ENCODE data around the gene DNAJC5. TPM values are rescaled to one million over a fixed set of nuclear protein-coding genes. Genes with fewer than 3 reads are reported as not detected.

The DNAJC5 gene
- total RNA-seq, 1 donor from 2014 or later: 53.8 TPM

DNA sequence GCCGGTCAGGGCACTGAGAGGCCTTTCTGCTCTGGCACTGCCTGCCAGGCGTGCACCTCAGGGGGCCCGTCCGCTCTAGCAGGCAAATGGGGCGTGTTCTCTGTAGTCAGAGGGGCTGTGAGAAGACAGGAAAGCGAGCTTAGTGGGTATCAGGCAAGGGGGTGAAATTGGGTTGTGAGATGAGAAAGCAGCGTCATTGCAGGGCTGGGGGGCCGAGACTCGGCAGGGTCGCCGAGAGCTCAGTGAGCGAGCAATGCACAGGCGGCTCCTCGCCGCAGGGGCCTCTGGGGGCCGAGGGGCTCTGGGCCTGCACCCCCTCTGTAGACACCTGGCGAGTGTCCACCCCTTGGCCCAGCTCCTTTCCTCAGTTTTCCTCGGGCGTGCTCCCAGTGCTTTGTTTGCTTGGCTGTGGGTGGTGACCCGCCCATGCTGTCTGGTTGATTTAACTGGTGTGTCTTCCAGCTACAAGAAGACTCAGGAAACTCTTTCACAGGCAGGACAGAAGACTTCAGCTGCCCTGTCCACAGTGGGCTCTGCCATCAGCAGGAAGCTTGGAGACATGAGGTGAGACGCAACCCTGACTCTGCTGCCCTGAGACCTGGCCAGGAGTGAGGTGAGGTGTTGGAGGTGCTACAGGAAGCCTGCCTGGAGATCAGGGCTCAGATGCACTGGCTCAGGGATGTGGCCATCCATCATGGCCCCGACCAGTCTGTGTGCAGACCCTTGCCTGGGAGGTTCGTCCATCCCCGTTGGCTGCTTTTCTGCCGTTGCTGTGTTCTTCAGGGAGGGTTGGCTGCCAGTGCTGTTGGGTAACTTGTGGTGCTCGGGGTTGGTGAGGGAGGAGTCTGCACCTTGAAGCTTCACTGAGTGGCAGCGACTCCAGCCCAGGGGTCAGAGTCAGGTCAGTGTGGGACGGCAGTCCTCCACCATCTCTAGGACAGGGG is 12.4 kb upstream of the DNAJC5 start:
- intact Hi-C loops (cut with micrococcal nuclease): no loop called here

- intact Hi-C loops (cut with micrococcal nuclease): no loop called here
Observed at GRCh38 chr20:63883201-63883593, 11.7 kb upstream of the DNAJC5 start.

DNA sequence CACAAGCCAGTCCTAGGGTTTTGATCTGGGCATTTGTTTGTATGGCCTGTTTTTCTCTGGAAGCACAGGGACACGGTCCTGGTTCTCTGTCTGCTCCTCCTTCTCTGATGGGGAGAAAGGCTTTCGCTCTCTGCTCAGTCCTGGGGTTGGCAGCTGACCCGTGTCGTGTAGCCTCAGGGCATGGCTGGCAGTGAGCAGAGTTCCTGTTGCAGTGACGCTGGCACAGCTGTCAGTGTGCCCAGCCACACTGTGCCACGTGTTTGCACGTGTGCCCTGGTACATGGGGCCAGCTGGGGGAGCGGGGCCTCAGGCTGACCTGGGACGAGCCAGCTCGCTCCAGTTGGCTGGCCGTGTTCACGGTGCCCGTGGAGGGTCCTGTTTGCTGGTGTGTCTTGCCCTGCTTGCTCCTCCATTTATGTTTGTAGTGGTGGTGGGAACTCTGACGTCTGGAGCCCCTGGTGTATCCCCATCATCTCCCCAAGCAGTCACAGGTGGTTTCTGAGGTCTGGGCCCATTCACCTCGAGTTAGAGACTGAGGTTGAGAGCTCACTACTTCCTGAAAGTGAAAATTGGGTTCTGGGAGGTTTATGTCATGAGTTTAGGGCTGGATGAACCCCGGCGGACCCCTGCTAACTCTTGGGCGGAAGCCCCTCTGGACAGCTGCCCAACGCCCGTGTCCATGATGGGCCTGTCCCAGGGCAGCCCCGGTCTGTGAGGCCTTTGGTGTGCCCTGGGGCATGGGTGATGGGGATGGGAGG is 10.2 kb upstream of the DNAJC5 start:
- intact Hi-C loops (cut with micrococcal nuclease): no loop called here

DNA sequence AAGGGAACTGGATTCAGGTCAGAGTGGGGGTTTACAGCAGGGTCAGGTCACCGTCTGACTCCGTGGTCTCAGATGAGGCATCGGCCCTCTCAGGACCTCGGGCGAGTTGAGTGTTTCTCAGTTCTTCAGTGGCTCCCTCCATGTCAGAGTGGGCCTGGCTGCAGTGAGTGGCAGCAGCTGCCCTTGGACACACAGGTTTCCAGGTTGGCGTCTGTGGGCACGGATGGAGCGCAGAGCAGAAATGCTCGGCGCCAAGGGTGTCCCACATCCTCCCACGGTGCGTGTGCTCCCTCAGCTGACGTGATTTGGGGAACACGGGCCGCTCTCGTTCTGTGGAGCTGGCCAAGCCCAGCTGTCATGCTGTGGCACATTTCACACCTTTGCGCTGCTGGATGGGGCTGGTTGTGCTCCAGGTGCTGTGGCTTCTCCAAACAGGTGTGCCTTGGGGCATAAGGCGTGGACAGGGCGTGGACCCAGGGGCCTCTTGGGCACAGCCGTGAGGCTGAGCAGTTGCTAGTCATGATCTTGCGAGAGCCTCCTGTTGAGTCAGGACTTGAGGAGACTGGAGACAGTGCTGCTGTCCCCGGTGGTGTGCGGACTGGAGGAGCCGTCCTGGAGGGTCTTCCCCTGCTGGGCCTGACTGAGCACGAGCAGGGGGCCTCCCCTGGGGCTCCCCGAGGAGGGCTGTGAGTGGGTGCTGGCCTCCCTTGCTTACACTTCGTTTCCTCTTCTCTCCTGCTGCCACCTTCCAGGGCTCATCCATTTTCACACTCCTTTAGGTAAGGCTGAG is 9.5 kb upstream of the DNAJC5 start:
- intact Hi-C loops (cut with micrococcal nuclease): no loop called here

DNA sequence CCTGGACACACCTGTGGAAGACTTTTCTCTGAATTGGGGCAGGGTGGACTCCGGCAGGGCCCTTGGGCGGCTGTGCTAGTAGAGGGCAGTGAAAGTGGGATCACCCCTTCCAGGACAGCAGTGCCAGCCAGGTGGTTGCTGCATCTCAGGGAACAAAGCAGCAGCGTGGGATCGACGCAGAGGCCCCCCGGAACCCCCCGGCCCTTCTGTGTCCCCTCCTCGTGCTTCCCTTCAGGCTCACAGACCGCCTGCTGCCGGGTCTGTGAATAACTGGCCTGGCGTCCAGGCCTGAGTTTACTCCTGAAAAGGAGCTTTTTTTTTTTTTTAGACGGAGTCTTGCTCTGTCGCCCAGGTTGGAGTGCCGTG is 8.9 kb upstream of the DNAJC5 start:
- intact Hi-C loops (cut with micrococcal nuclease): no loop called here

- intact Hi-C loops (cut with micrococcal nuclease): no loop called here
Observed at GRCh38 chr20:63886921-63887320, 8.0 kb upstream of the DNAJC5 start.

DNA sequence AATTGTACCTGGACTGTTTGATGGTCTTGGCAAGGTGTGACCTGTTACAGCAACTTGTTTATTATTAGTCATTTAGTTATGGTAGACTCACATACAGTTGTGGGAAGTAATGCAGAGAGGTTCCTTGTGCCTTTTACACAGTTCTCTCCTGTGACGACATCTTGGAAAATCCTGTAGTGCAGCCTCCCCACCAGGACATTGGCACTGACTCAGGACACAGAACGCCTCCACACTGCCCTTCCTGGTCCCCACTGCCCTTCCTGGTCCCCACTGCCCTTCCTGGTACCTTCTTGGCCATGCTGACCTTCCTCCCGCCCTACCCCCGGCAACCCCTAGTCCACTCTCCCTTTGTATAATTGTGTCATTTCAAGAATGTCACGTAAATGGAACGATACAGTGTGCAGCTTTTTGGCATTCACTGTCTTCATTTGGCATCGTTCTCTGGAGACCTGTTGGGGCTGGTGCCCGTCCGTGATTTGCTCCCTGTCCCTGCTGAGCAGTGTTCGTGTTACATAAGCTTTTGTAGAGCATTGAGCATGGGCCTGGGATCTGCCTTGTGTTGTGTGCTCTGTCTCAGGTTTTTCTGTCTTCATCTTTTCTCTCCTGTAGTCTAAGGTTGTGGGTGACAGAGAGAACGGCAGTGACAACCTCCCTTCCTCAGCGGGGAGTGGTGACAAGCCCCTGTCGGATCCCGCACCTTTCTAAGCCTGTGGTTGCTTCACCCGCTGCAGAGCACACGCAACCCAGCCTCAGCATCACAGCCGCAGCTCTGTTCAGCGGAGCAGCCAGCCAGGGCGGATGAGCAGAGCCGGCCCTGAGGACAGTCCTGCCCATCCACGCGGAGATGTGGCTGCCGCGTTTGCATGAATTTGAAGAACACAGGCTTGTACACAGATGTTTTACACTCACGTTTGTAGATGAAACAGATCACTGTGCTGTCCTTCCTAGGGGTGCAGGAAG is 5.4 kb upstream of the DNAJC5 start:
- intact Hi-C loops (cut with micrococcal nuclease): loop anchor here (10.0 kb wide), 1 partner anchor 265 kb away; the partner anchor contains the start of gene GMEB2

GRCh38 chr20:63890201-63890576 is 4.7 kb upstream of the DNAJC5 start:
- intact Hi-C loops (cut with micrococcal nuclease): loop anchor here (10.0 kb wide), 1 partner anchor 265 kb away; the partner anchor contains the start of gene GMEB2

- intact Hi-C loops (cut with micrococcal nuclease): loop anchor here (10.0 kb wide), 1 partner anchor 266 kb away; the partner anchor contains the start of gene GMEB2
Observed at GRCh38 chr20:63890616-63891015, 4.3 kb upstream of the DNAJC5 start.

DNA sequence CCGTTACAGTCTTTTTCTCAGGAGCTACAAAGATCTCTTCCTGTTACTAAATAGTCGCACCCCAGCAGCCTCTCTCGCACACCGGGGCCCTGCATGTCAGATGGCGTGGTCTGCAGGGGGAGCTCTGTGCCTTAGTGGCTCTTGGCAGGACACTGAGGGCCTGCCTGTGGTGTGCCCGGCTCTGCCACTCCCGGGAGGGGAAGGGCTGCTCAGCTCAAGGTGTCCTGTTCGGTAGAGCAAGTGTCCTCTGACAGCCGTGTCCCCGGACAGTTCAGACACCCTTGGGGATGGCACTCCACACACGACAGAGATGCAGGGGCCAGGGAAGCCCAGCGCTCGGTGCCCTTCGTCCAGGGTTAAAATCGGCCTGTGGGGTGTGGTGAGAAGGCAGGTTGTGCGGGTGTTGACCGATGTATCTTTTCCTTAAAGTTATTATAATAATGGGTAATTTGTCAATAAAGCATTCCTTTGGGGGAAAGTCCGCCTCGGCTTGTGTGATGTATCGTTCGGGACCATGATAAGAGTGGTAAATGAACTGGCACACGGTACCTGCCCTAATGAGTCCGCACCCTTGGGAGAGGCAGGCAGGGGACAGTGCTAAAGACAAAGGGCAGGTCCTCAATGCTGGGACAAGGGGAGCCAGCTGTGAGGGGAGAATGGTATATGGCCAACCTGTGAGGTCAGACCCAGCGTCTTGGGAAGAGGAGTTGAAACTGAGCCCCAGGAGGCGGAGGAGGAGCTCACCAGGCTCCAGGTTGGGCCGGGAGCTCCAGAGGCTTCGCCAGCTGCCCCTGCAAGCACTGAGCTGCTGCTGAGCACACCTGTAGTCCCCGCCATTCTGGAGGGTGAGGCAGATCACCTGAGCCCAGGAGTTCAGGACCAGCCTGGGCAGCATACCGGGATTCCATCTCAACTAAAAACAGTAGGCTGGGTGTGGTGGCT is 3.6 kb upstream of the DNAJC5 start:
- intact Hi-C loops (cut with micrococcal nuclease): loop anchor here (10.0 kb wide), 1 partner anchor 267 kb away; the partner anchor contains the start of gene GMEB2

GRCh38 chr20:63892402-63892801 is 2.5 kb upstream of the DNAJC5 start:
- intact Hi-C loops (cut with micrococcal nuclease): loop anchor here (10.0 kb wide), 1 partner anchor 268 kb away; the partner anchor contains the start of gene GMEB2

GRCh38 chr20:63893999-63894357 is 948 bp upstream of the DNAJC5 start:
- intact Hi-C loops (cut with micrococcal nuclease): loop anchor here (1.0 to 10.0 kb wide), 3 partner anchors 29 to 269 kb away; partner anchors contain the start of genes GMEB2 and TPD52L2

DNA sequence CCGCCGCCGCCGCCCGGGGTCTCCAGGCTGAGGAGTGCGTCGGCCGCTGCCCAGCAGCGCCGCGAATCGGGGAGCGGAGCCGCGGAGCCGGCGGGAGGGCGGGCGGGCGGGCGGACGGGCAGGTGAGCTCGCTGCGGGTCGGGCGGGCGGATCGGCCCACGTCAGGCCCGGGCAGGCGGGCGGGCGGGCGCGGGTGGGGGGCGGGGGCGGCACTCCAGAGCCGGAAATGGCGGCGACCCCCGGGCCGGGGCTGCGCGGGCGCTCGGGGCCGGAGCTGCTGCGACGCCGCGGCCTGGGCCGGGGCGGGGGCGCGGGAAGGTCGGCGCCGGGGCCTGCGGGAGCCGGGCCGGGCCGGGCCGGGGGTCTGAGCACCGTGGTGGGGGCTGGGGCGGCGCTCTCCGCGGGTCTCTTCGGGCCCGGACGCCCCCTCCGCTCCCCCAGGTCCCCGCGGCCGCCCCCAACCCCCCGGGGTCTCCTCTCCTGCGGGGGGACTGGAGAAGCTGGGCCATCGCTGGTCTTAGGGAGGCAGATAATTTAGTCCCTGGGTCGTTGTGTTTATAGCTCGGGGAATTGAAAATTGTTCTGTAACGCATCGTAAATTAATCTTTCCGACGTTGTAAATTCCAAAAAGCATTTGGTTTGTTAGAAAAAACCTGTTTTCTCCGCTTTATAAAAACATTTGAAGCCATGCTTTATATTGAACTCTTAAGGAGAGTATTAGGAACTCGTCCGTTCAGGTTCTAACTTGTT is 451 bp downstream of the DNAJC5 start:
- intact Hi-C loops (cut with micrococcal nuclease): loop anchor here (1.0 to 10.0 kb wide), 3 partner anchors 45 to 271 kb away; partner anchors contain the start of genes GMEB2 and TCEA2

- intact Hi-C loops (cut with micrococcal nuclease): loop anchor here (1.0 to 10.0 kb wide), 3 partner anchors 45 to 271 kb away; partner anchors contain the start of genes GMEB2 and TCEA2
Observed at GRCh38 chr20:63895952-63896263, 982 bp downstream of the DNAJC5 start.

DNA sequence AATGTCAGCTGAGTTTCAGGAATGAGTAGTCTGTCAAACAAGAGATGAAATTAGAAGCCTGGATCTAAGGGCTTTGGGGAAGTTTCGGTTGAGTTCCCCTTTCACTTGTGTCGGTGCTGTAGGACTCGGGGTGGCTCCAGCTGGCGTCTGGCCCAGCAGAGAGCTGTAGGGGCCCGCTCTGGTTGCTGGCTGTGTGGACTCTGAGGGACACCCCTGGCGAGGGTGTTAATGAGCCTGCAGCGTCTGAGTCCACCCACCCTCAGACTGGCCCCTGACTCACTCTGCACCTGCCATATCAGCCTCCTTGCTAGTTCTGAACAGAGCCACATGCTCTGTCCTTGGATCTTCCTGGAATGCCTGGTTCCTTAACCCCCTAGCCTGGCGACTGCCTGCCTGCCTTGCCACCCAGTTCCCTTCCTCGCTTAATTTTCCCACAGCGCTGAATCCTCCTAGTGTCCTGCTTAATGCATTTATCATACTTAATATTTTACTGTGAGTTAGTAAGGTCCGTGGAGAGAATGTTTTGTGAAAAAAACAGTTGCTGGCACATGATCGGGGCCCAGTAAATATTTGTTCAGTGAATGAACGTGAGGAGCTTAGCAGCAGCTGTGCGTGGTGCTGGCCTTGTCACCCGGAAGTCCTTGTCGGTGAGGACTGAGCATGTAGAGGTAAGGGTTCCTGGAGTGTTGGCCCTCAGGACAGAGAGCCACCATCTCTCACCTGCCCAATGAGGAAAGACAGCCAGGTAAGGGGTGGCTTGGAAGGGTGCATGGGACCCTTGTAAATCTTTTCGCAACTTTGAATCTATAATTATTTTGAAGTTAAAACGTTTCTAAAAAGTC is 1.6 kb downstream of the DNAJC5 start:
- intact Hi-C loops (cut with micrococcal nuclease): loop anchor here (10.0 kb wide), 1 partner anchor 272 kb away; the partner anchor contains the start of gene GMEB2

- intact Hi-C loops (cut with micrococcal nuclease): loop anchor here (10.0 kb wide), 1 partner anchor 273 kb away; the partner anchor contains the start of gene GMEB2
Observed at GRCh38 chr20:63897978-63898561, 3.1 kb downstream of the DNAJC5 start.

All from T-helper 2 cell treated with Interferon-gamma antibody and Interleukin-4, amounts not matched to agents 100 ng/mL and 5 ng/mL, for 36 hours (primary cell).